Endothelial cell (in vitro differentiated cells): ENCODE measurements around the gene WBP2NL. TPM values are rescaled to one million over a fixed set of nuclear protein-coding genes. Genes with fewer than 3 reads are reported as not detected.

Source experiments
- DNase-seq: peaks from one replicate; pipeline ENCODE4 v3.0.0; 2021; ENCODE audit warnings: low spot score
- H3K27ac Mint-ChIP-seq: one replicate; pipeline ENCODE4 v1.8.0; 2021; ENCODE audit warnings: mixed read lengths, inconsistent platforms; ENCODE audit not compliant: unreplicated experiment
- H3K27me3 Mint-ChIP-seq: one replicate; pipeline ENCODE4 v1.8.0; 2021; ENCODE audit warnings: mild to moderate bottlenecking, moderate library complexity, mixed read lengths, inconsistent platforms; ENCODE audit not compliant: unreplicated experiment
- H3K36me3 Mint-ChIP-seq: one replicate; pipeline ENCODE4 v1.8.0; 2021; ENCODE audit warnings: mild to moderate bottlenecking, low read depth, mixed read lengths, inconsistent platforms; ENCODE audit not compliant: unreplicated experiment
- H3K4me1 Mint-ChIP-seq: one replicate; pipeline ENCODE4 v1.8.0; 2021; ENCODE audit warnings: mild to moderate bottlenecking, mixed read lengths, inconsistent platforms; ENCODE audit not compliant: unreplicated experiment
- H3K4me3 Mint-ChIP-seq: one replicate; pipeline ENCODE4 v1.8.0; 2021; ENCODE audit warnings: mild to moderate bottlenecking, mixed read lengths, inconsistent platforms; ENCODE audit not compliant: unreplicated experiment
- H3K9me3 Mint-ChIP-seq: one replicate; pipeline ENCODE4 v1.8.0; 2021; ENCODE audit warnings: mixed read lengths, inconsistent platforms; ENCODE audit not compliant: unreplicated experiment
- CTCF ChIP-seq: fragments of 200-600 bp; sonication (generic); IDR thresholded peaks from one replicate; pipeline ENCODE4 v1.5.0; 2021; ENCODE audit warnings: antibody characterized with exemption; ENCODE audit not compliant: unreplicated experiment
- total RNA-seq: library from RNA; stranded (reverse); fragmentation: NEBNext Ultra II Directional; extraction: Animal tissue kit (Norgen Biotek cat#: 25700); gene quantifications from one replicate; pipeline ENCODE4 v1.2.1, GENCODE V29; 2021; ENCODE audit not compliant: unreplicated experiment

WBP2NL gene
- total RNA-seq, 1 donor from 2014 or later = not detected

DNA sequence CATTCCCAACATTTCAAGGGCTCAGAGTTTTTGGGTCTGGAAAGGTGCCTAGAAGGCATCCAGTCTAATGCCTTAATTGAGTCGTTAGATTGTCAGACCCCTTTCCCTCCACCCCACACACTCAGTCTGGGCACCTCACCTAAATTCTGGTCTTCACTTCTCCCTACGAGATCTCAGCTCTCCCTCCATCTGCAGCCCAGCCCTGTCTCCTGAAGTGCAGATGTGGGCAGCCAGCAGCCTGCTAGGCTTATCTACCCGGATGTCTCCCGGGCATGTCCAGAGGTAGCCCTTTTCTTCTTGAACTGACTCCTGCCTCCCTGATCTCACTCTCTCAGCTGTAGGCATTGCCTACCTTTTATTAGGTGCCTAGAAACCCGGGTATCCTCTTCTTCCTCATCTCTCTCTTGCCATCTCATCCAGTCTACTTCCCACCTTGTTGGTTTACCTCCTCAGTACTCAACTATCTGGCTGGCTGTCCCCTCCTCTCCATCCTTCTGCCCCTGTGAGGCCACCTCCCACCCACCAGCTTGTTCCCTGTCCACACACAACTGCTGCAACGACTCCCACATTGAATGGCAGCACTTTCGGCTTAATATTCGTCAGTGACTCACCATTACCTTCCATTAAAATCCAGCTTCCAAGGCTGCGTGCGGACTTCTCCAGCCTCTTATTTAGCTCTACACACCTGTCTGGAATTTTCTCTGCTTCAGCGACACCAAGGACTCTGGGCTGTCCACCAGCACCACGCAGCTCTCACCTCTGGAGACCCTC, 23.1 kb upstream of the WBP2NL start:
- Mint-ChIP-seq H3K27me3 (peaks cover 24% of the 10 kb centered on the region), H3K27ac (no peak overlapping the region), H3K36me3 (peaks cover 3% of the 10 kb centered on the region), H3K4me3 (peak overlapping the region; percentile 43), H3K9me3 (no peaks in the 10 kb centered on the region), H3K4me1 (no peaks in the 10 kb centered on the region)
- DNase-seq = no peak
- TF ChIP-seq CTCF = no peak

- Mint-ChIP-seq H3K27me3 (peaks cover 24% of the 10 kb centered on the region), H3K27ac (no peak overlapping the region), H3K4me3 (peak overlapping the region; percentile 43), H3K36me3 (peaks cover 3% of the 10 kb centered on the region), H3K9me3 (no peaks in the 10 kb centered on the region), H3K4me1 (no peaks in the 10 kb centered on the region)
- TF ChIP-seq CTCF = no peak
- no peak for DNase-seq
Measured at GRCh38 chr22:41976070-41976901, 22.3 kb upstream of the WBP2NL start.

- no peak overlapping the region for H3K27ac Mint-ChIP-seq
- H3K4me3 Mint-ChIP-seq = no peak overlapping the region
- peaks cover 3% of the 10 kb centered on the region for H3K36me3 Mint-ChIP-seq
- peaks cover 23% of the 10 kb centered on the region for H3K27me3 Mint-ChIP-seq
- H3K9me3 Mint-ChIP-seq = no peaks in the 10 kb centered on the region
- H3K4me1 Mint-ChIP-seq = no peaks in the 10 kb centered on the region
- no peak for TF ChIP-seq CTCF
- DNase-seq = no peak
Measured at GRCh38 chr22:41976961-41977566, 21.5 kb upstream of the WBP2NL start.

GRCh38 chr22:41978732-41979131, 19.9 kb upstream of the WBP2NL start:
- Mint-ChIP-seq H3K4me1 (no peaks in the 10 kb centered on the region), H3K27ac (no peak overlapping the region), H3K36me3 (no peaks in the 10 kb centered on the region), H3K27me3 (peaks cover 16% of the 10 kb centered on the region), H3K4me3 (no peak overlapping the region), H3K9me3 (no peaks in the 10 kb centered on the region)
- DNase-seq = no peak
- TF ChIP-seq CTCF = no peak
